Mammary epithelial cell (primary cell): ENCODE data around the gene SELP.

Experiments
- EZH2 ChIP-seq: IDR thresholded peaks from 2 replicates; pipeline ENCODE4 v1.6.1; 2012; ENCODE audit warnings: low read length, inconsistent platforms, borderline replicate concordance
- TF ChIP-seq, protein P1 (sequence below), 2 donors: IDR thresholded peaks in 1 of 2; conservative IDR thresholded peaks in 1 of 2; 2 replicates each; pipeline ENCODE4 v1.5.1; 2011 to 2012; ENCODE audit warnings: inconsistent platforms in 2 of 2, low read length in 2 of 2, mild to moderate bottlenecking in 2 of 2, control low read depth in 1 of 2, low read depth in 1 of 2; ENCODE audit not compliant: insufficient read depth in 1 of 2; ENCODE audit errors: extremely low read depth in 1 of 2

- no peak for TF ChIP-seq EZH2
- TF ChIP-seq, protein P1, sequence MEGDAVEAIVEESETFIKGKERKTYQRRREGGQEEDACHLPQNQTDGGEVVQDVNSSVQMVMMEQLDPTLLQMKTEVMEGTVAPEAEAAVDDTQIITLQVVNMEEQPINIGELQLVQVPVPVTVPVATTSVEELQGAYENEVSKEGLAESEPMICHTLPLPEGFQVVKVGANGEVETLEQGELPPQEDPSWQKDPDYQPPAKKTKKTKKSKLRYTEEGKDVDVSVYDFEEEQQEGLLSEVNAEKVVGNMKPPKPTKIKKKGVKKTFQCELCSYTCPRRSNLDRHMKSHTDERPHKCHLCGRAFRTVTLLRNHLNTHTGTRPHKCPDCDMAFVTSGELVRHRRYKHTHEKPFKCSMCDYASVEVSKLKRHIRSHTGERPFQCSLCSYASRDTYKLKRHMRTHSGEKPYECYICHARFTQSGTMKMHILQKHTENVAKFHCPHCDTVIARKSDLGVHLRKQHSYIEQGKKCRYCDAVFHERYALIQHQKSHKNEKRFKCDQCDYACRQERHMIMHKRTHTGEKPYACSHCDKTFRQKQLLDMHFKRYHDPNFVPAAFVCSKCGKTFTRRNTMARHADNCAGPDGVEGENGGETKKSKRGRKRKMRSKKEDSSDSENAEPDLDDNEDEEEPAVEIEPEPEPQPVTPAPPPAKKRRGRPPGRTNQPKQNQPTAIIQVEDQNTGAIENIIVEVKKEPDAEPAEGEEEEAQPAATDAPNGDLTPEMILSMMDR (conservative IDR thresholded peaks at IDR 0.05 in 1 of 2, IDR thresholded peaks at IDR 0.05 in 1 of 2; ENCODE audit: extremely low read depth in 1 of 2, insufficient read depth in 1 of 2, low read depth in 1 of 2, low read length in 2 of 2): no peak
Measured at GRCh38 chr1:169634877-169635276, 5.0 kb upstream of the SELP start.
